GM13976 (cell line): ENCODE results near the gene GSE1.

Source experiments
- DNase-seq: peaks from one replicate; pipeline ENCODE4 v3.0.0; 2012; ENCODE audit warnings: low spot score
- CTCF ChIP-seq: IDR thresholded peaks from 2 replicates; pipeline ENCODE4 v1.5.1; 2012; ENCODE audit warnings: borderline replicate concordance, mild to moderate bottlenecking; ENCODE audit not compliant: insufficient read depth; ENCODE audit errors: extremely low read depth, missing control alignments, control extremely low read depth
- in situ Hi-C: fragments of 300-500 bp; cut with MboI; formaldehyde crosslinking; loops from one replicate; pipeline ENCODE4 v1.12.0; 2022; ENCODE audit warnings: low sequenced_read_pairs, mixed read lengths, inconsistent platforms; ENCODE audit not compliant: unreplicated experiment

Gene GSE1

GRCh38 chr16:85627526-85628264 is 14.6 kb downstream of the GSE1 start:
- DNase-seq = no peak
- in situ Hi-C loops = no loop called here
- no peak for TF ChIP-seq CTCF

- no peak for TF ChIP-seq CTCF
- DNase-seq = no peak
- in situ Hi-C loops = no loop called here
Observed at GRCh38 chr16:85628265-85628556, 15.1 kb downstream of the GSE1 start.

- DNase-seq = no peak
- TF ChIP-seq CTCF = no peak
- in situ Hi-C loops = no loop called here
Observed at GRCh38 chr16:85628645-85629044, 15.5 kb downstream of the GSE1 start.

GRCh38 chr16:85629326-85629725 is 16.2 kb downstream of the GSE1 start:
- TF ChIP-seq CTCF = no peak
- no peak for DNase-seq
- in situ Hi-C loops = no loop called here

- no peak for TF ChIP-seq CTCF
- DNase-seq = no peak
- in situ Hi-C loops = no loop called here
Observed at GRCh38 chr16:85629853-85630252, 16.7 kb downstream of the GSE1 start.

GRCh38 chr16:85631230-85631629 is 18.1 kb downstream of the GSE1 start:
- TF ChIP-seq CTCF = no peak
- no peak for DNase-seq
- in situ Hi-C loops = no loop called here
